Nephron (organoid): Measurements from ENCODE around the gene ARPC1A.
"Not testable (repeated sequence)": the region's sequence is repeated elsewhere in the genome, so short reads cannot be mapped to it uniquely, and the experiment has no call there.

Experiments used
- H3K27ac Mint-ChIP-seq, 3 experiments: 2 replicates each; pipeline ENCODE4 v1.8.0; 2020; ENCODE audit warnings: mixed read lengths in 3 of 3, mild to moderate bottlenecking in 2 of 3, moderate library complexity in 1 of 3
- H3K27me3 Mint-ChIP-seq: 2 replicates; pipeline ENCODE4 v1.8.0; 2021; ENCODE audit warnings: low read depth, mild to moderate bottlenecking, moderate library complexity, mixed read lengths
- H3K36me3 Mint-ChIP-seq: 2 replicates; pipeline ENCODE4 v1.8.0; 2020; ENCODE audit warnings: low read depth, mixed read lengths
- H3K4me1 Mint-ChIP-seq: 2 replicates; pipeline ENCODE4 v1.8.0; 2020; ENCODE audit warnings: mixed read lengths
- H3K4me3 Mint-ChIP-seq, 3 experiments: 2 replicates each; pipeline ENCODE4 v1.8.0; 2020; ENCODE audit warnings: mild to moderate bottlenecking in 3 of 3, mixed read lengths in 3 of 3, moderate library complexity in 2 of 3
- H3K9me3 Mint-ChIP-seq: 2 replicates; pipeline ENCODE4 v1.8.0; 2020; ENCODE audit warnings: mixed read lengths
- CTCF ChIP-seq, 3 experiments: fragments of 200-600 bp; sonication (generic); IDR thresholded peaks; one replicate each; pipeline ENCODE4 v1.5.0; 2021; ENCODE audit warnings: antibody characterized with exemption in 3 of 3; ENCODE audit not compliant: unreplicated experiment in 3 of 3

ARPC1A gene

GRCh38 chr7:99325592-99326407 lies at the start of gene ARPC1A:
Gene ARPC1A, plus strand, starts transcription at chr7:99325898. Its CDS starts 7,456 bp downstream, at chr7:99333354.
- Mint-ChIP-seq H3K27ac (peak within 1 kb of the TSS; percentile 66 to 91 (median 67)), H3K9me3 (no peaks in the 10 kb centered on the region), H3K36me3 (no peaks in the 10 kb centered on the region), H3K4me1 (peaks cover 14% of the 10 kb centered on the region), H3K4me3 (peak within 1 kb of the TSS; percentile 87 to 91 (median 91)), H3K27me3 (no peaks in the 10 kb centered on the region)
- peak in 2 of 3 experiments; percentile 17 to 32 for TF ChIP-seq CTCF (IDR thresholded peaks at IDR 0.05; ENCODE audit: unreplicated experiment in 3 of 3)

- no peak overlapping the region for H3K27ac Mint-ChIP-seq
- no peaks in the 10 kb centered on the region for H3K4me1 Mint-ChIP-seq
- H3K4me3 Mint-ChIP-seq: no peak overlapping the region
- TF ChIP-seq CTCF (IDR thresholded peaks at IDR 0.05; ENCODE audit: unreplicated experiment in 3 of 3): no peak
- H3K36me3 Mint-ChIP-seq: no peaks in the 10 kb centered on the region
- no peaks in the 10 kb centered on the region for H3K27me3 Mint-ChIP-seq
- no peaks in the 10 kb centered on the region for H3K9me3 Mint-ChIP-seq
Observed at GRCh38 chr7:99278180-99278579, 47.5 kb upstream of the ARPC1A start.

- not testable (repeated sequence) for H3K27me3 Mint-ChIP-seq, H3K4me3 Mint-ChIP-seq, H3K4me1 Mint-ChIP-seq, H3K27ac Mint-ChIP-seq, H3K9me3 Mint-ChIP-seq, H3K36me3 Mint-ChIP-seq
Observed at GRCh38 chr7:99284165-99284564, 41.5 kb upstream of the ARPC1A start.

GRCh38 chr7:99287779-99288534 lies 37.7 kb upstream of the ARPC1A start:
- H3K4me1 Mint-ChIP-seq: no peaks in the 10 kb centered on the region
- H3K9me3 Mint-ChIP-seq: no peaks in the 10 kb centered on the region
- no peak overlapping the region for H3K4me3 Mint-ChIP-seq
- no peaks in the 10 kb centered on the region for H3K27me3 Mint-ChIP-seq
- H3K27ac Mint-ChIP-seq: no peak overlapping the region
- H3K36me3 Mint-ChIP-seq: no peaks in the 10 kb centered on the region
- no peak for TF ChIP-seq CTCF (IDR thresholded peaks at IDR 0.05; ENCODE audit: unreplicated experiment in 3 of 3)

- no peak for TF ChIP-seq CTCF (IDR thresholded peaks at IDR 0.05; ENCODE audit: unreplicated experiment in 3 of 3)
- Mint-ChIP-seq H3K4me3 (no peak overlapping the region), H3K4me1 (no peaks in the 10 kb centered on the region), H3K36me3 (no peaks in the 10 kb centered on the region), H3K27me3 (no peaks in the 10 kb centered on the region), H3K27ac (no peak overlapping the region), H3K9me3 (no peaks in the 10 kb centered on the region)
Observed at GRCh38 chr7:99289185-99289584, 36.5 kb upstream of the ARPC1A start.

- H3K27ac Mint-ChIP-seq, H3K27me3 Mint-ChIP-seq: not testable (repeated sequence)
Observed at GRCh38 chr7:99290148-99290547, 35.5 kb upstream of the ARPC1A start.

More at GRCh38 chr7:99290148-99290547, 35.5 kb upstream of the ARPC1A start:
- H3K9me3 Mint-ChIP-seq, H3K36me3 Mint-ChIP-seq, H3K4me1 Mint-ChIP-seq, H3K4me3 Mint-ChIP-seq: not testable (repeated sequence)
